Measurements from ENCODE around the gene RAET1E. TPM values are rescaled to one million over a fixed set of nuclear protein-coding genes. Genes with fewer than 3 reads are reported as not detected.

Gene RAET1E
- total and polyA plus RNA-seq, 9 of the 15 experiments (the other 6 are each of a cell fraction or from before 2014, with no cell fraction given) = not detected

DNA sequence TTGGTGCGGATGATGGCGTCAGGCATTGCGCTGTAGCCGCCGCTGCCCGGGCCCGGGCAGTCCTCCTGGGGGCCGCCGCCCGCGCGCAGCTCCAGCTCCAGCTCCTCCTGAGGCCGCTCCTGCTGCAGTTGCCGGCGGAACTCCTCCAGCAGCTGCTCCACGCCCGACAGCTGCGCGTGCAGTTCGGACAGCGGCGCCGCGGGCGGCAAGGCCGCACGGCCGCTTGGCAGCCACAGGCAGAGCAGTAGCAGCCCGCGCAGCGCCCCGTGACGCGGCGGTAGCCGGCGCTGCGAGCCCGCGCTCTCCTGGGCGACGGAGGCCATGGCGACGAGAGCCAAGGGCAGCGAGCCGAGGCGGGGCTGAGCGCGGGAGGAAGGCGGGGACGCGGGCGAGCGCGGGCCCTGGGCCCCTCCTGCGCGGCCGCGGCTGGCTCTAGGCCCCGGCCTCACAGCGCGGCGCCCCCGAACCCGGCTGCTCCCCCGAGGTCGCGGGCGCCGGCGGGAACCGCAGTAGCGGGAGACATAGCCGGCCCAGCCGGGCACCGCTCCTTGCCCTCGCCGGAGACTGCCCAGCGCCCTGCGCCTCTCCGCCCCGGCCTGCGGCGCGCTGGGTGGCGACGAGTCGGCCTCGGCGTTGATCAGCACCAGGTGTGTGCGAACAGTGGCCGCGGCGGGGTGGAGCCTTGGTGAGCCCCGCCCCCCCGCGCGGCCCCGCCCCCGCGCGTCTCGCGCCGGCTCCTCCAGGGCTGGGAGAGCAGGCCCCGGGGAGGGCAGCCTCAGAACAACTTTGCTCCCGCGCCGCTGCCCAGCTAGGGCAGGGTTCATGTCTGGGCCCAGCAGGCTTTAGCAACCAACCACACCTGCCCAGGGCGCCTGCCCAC is 34.0 kb downstream of the RAET1E start, which contains the start of gene LRP11 (continued):
- TF ChIP-seq REST (IDR thresholded peaks at IDR 0.05; ENCODE audit: borderline replicate concordance) (peak; percentile 98), REST (CRISPR knock-in tag; IDR thresholded peaks at IDR 0.05; ENCODE audit: low read depth) (peak; percentile 97), TBL1XR1 (IDR thresholded peaks at IDR 0.05; ENCODE audit: low read length in 2 of 2) (no peak), PHB2 (IDR thresholded peaks at IDR 0.05; ENCODE audit: low read depth) (no peak), L3MBTL2 (IDR thresholded peaks at IDR 0.05) (peak; percentile 85), MTA2 (IDR thresholded peaks at IDR 0.05; ENCODE audit: low read depth) (no peak), TFAP4 (CRISPR knock-in tag; IDR thresholded peaks at IDR 0.05; ENCODE audit: borderline replicate concordance) (peak; percentile 61), SMARCA4 (IDR thresholded peaks at IDR 0.05) (no peak), ZNF384 (IDR thresholded peaks at IDR 0.05; ENCODE audit: low read depth, low read length) (no peak), ZNF584 (CRISPR knock-in tag; IDR thresholded peaks at IDR 0.05; ENCODE audit: low read depth) (0 out of 2 replicates have a peak, but pooled peaks have one; percentile 18), MAX (CRISPR knock-in tag; IDR thresholded peaks at IDR 0.05) (peak; percentile 52), RBM25 (IDR thresholded peaks at IDR 0.05; ENCODE audit: low read depth, low read length, severe bottlenecking) (peak; percentile 9), RUNX1 (IDR thresholded peaks at IDR 0.05; ENCODE audit: low read depth) (no peak), SIN3A (IDR thresholded peaks at IDR 0.05; ENCODE audit: borderline replicate concordance in 2 of 2, control insufficient read depth in 1 of 2, low read depth in 2 of 2, low read length in 2 of 2) (peak; percentile 25 to 74; a peak in 2 of 4 replicates), PTBP1 (IDR thresholded peaks at IDR 0.05; ENCODE audit: low read depth, low read length) (no peak), KLF10 (CRISPR knock-in tag; IDR thresholded peaks at IDR 0.05) (no peak), TARDBP (IDR thresholded peaks at IDR 0.05) (no peak), EGR1 (conservative IDR thresholded peaks at IDR 0.05) (peak; percentile 47)
- TF ChIP-seq, protein P1, sequence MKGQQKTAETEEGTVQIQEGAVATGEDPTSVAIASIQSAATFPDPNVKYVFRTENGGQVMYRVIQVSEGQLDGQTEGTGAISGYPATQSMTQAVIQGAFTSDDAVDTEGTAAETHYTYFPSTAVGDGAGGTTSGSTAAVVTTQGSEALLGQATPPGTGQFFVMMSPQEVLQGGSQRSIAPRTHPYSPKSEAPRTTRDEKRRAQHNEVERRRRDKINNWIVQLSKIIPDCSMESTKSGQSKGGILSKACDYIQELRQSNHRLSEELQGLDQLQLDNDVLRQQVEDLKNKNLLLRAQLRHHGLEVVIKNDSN (CRISPR knock-in tag; IDR thresholded peaks at IDR 0.05) = no peak

All from K562 (cell line).